SK-N-SH (cell line): ENCODE measurements around the gene SNX21. TPM values are rescaled to one million over a fixed set of nuclear protein-coding genes. Genes with fewer than 3 reads are reported as not detected.

Experiments used
- CTCF ChIA-PET: fragments of 300-600, 350-600 bp; formaldehyde crosslinking; extraction: SDS; loops from one replicate; lab custom pipeline; 2021; lab: Yijun Ruan, JAX
- POLR2A ChIA-PET: fragments of 350-600 bp; sonication (Branson Sonifier 250); formaldehyde crosslinking; extraction: SDS; loops from one replicate; lab custom pipeline; 2020; ENCODE audit warnings: antibody characterized with exemption, inconsistent platforms; lab: Yijun Ruan, JAX
- DNase-seq: peaks from one replicate; pipeline ENCODE4 v3.0.0; 2012
- H2AFZ ChIP-seq: fragments of 200-600 bp; sonication (generic); 2 replicates; pipeline ENCODE4 v1.8.1; 2016; ENCODE audit warnings: antibody characterized with exemption, mild to moderate bottlenecking, low read depth
- H3F3A ChIP-seq: fragments of 200-600 bp; sonication (generic); replicated peaks from 2 replicates; pipeline ENCODE3; 2016; ENCODE audit warnings: antibody characterized with exemption, mild to moderate bottlenecking; ENCODE audit not compliant: insufficient read depth
- H3K27ac ChIP-seq, 2 experiments: fragments of 200-500 bp in 1 of 2; fragments of 200-600 bp in 1 of 2; sonication (Bioruptor generic) in 1 of 2; sonication (generic), shearing (Covaris generic) in 1 of 2; 2 replicates each; pipeline versions ENCODE4 v1.5.1 to v1.6.1; 2014 to 2016; ENCODE audit warnings: low read depth in 2 of 2, inconsistent platforms in 1 of 2, low read length in 1 of 2, mild to moderate bottlenecking in 1 of 2, mixed read lengths in 1 of 2
- H3K27me3 ChIP-seq: fragments of 200-600 bp; sonication (generic), shearing (Covaris generic); 2 replicates; pipeline ENCODE4 v1.6.1; 2016; ENCODE audit warnings: mixed run types; ENCODE audit not compliant: insufficient read depth
- H3K36me3 ChIP-seq, 2 experiments: fragments of 200-500 bp in 1 of 2; fragments of 200-600 bp in 1 of 2; sonication (Bioruptor generic) in 1 of 2; sonication (generic) in 1 of 2; replicated peaks in 1 of 2; 2 replicates each; pipeline versions ENCODE3 to v1.5.1; 2014 to 2016; ENCODE audit warnings: low read length in 1 of 2, mild to moderate bottlenecking in 1 of 2; ENCODE audit not compliant: insufficient read depth in 2 of 2, control insufficient read depth in 1 of 2
- H3K4me1 ChIP-seq, 2 experiments: fragments of 200-500 bp in 1 of 2; fragments of 200-600 bp in 1 of 2; sonication (Bioruptor generic) in 1 of 2; sonication (generic), shearing (Covaris generic) in 1 of 2; 2 replicates each; pipeline versions ENCODE4 v1.5.1 to v1.6.1; 2014 to 2016; ENCODE audit warnings: low read depth in 1 of 2, low read length in 1 of 2, mixed run types in 1 of 2; ENCODE audit not compliant: insufficient read depth in 2 of 2, control insufficient read depth in 1 of 2
- H3K4me2 ChIP-seq: fragments of 200-600 bp; sonication (generic), shearing (Covaris generic); 2 replicates; pipeline ENCODE4 v1.6.1; 2017; ENCODE audit warnings: mixed run types
- H3K4me3 ChIP-seq, 2 experiments: fragments of 200-500 bp in 1 of 2; fragments of 200-600 bp in 1 of 2; sonication (Bioruptor generic) in 1 of 2; sonication (generic), shearing (Covaris generic) in 1 of 2; 2 replicates each; pipeline versions ENCODE4 v1.5.1 to v1.8.1; 2014 to 2016; ENCODE audit warnings: low read depth in 2 of 2, inconsistent platforms in 1 of 2, low read length in 1 of 2, mild to moderate bottlenecking in 1 of 2, mixed read lengths in 1 of 2, moderate library complexity in 1 of 2
- H3K79me2 ChIP-seq: fragments of 200-600 bp; sonication (generic); 2 replicates; pipeline ENCODE4 v1.8.1; 2017; ENCODE audit warnings: mild to moderate bottlenecking; ENCODE audit not compliant: insufficient read depth
- H3K9ac ChIP-seq: fragments of 200-600 bp; sonication (generic); 2 replicates; pipeline ENCODE4 v1.6.1; 2017; ENCODE audit warnings: mixed run types
- H3K9me2 ChIP-seq: fragments of 200-600 bp; sonication (generic); 2 replicates; pipeline ENCODE4 v1.6.1; 2017; ENCODE audit warnings: mixed run types
- H3K9me3 ChIP-seq: fragments of 200-600 bp; sonication (generic); 2 replicates; pipeline ENCODE4 v1.6.1; 2017; ENCODE audit warnings: mixed run types, mild to moderate bottlenecking, moderate library complexity
- H4K20me1 ChIP-seq: fragments of 200-600 bp; sonication (generic); 2 replicates; pipeline ENCODE4 v1.6.1; 2017; ENCODE audit warnings: mild to moderate bottlenecking, mixed run types; ENCODE audit not compliant: insufficient read depth
- CTCF ChIP-seq: fragments of 200-600 bp; sonication (generic); IDR thresholded peaks from 2 replicates; pipeline ENCODE4 v1.6.1; 2017; ENCODE audit warnings: antibody characterized with exemption, mild to moderate bottlenecking, moderate library complexity
- EZH2phosphoT487 ChIP-seq: fragments of 200-600 bp; sonication (generic); IDR thresholded peaks from 2 replicates; pipeline ENCODE4 v1.6.1; 2017; ENCODE audit warnings: low read depth, mixed run types, mild to moderate bottlenecking, antibody characterized with exemption, moderate library complexity, borderline replicate concordance
- FOSL2 ChIP-seq: IDR thresholded peaks from 2 replicates; pipeline ENCODE4 v1.4.0; 2012; ENCODE audit warnings: low read depth, mild to moderate bottlenecking, moderate library complexity, borderline replicate concordance
- FOXJ3 ChIP-seq: sonication (generic); formaldehyde crosslinking; IDR thresholded peaks from 2 replicates; pipeline ENCODE4 v1.5.1; 2020; ENCODE audit warnings: mild to moderate bottlenecking, missing genetic modification reagents
- GATA2 ChIP-seq: sonication (generic); formaldehyde crosslinking; IDR thresholded peaks from 2 replicates; pipeline ENCODE4 v1.5.0; 2020; ENCODE audit warnings: mild to moderate bottlenecking, missing genetic modification reagents
- MEF2A ChIP-seq: IDR thresholded peaks from 2 replicates; pipeline ENCODE4 v1.4.0; 2012; ENCODE audit warnings: low read depth, borderline replicate concordance
- MXI1 ChIP-seq: IDR thresholded peaks from 2 replicates; pipeline ENCODE4 v1.6.1; 2012; ENCODE audit warnings: mild to moderate bottlenecking, low read depth, low read length, improper control_type of control experiment
- NFIC ChIP-seq: IDR thresholded peaks from 2 replicates; pipeline ENCODE4 v1.4.0; 2012; ENCODE audit warnings: borderline replicate concordance
- POLR2AphosphoS5 ChIP-seq: IDR thresholded peaks from 2 replicates; pipeline ENCODE4 v1.6.1; 2012; ENCODE audit warnings: low read depth, low read length
- RAD21 ChIP-seq: IDR thresholded peaks from 2 replicates; pipeline ENCODE4 v1.6.1; 2012; ENCODE audit warnings: mild to moderate bottlenecking, low read length
- REST ChIP-seq: IDR thresholded peaks from 2 replicates; pipeline ENCODE4 v1.6.1; 2012; ENCODE audit warnings: mild to moderate bottlenecking, low read depth, low read length, moderate library complexity
- SIN3A ChIP-seq: IDR thresholded peaks from 2 replicates; pipeline ENCODE4 v1.6.1; 2012; ENCODE audit warnings: low read depth, mild to moderate bottlenecking, low read length, moderate library complexity, borderline replicate concordance
- SMC3 ChIP-seq: IDR thresholded peaks from 2 replicates; pipeline ENCODE4 v1.6.1; 2012; ENCODE audit warnings: low read depth, low read length, improper control_type of control experiment
- TAF1 ChIP-seq: IDR thresholded peaks from 2 replicates; pipeline ENCODE4 v1.6.1; 2012; ENCODE audit warnings: low read depth, mild to moderate bottlenecking, low read length, moderate library complexity, borderline replicate concordance
- USF1 ChIP-seq: IDR thresholded peaks from 2 replicates; pipeline ENCODE4 v1.4.0; 2012; ENCODE audit warnings: low read depth, borderline replicate concordance
- USF2 ChIP-seq: fragments of 150-350 bp; IDR thresholded peaks from 2 replicates; pipeline ENCODE4 v1.6.1; 2017; ENCODE audit warnings: antibody characterized with exemption, low read length, low read depth, borderline replicate concordance
- YY1 ChIP-seq: IDR thresholded peaks from 2 replicates; pipeline ENCODE4 v1.4.0; 2012; ENCODE audit warnings: low read depth, mild to moderate bottlenecking
- ZBTB33 ChIP-seq: IDR thresholded peaks from 2 replicates; pipeline ENCODE4 v1.4.0; 2012; ENCODE audit warnings: low read depth, borderline replicate concordance
- WGBS: methylation state at CpG from one replicate; pipeline ENCODE4 v1.1.6; 2017; ENCODE audit warnings: low lambda C conversion rate; 5-methylcytosine and 5-hydroxymethylcytosine counted together
- polyA plus RNA-seq, 3 experiments: library from polyadenylated mRNA; depleted of rRNA; stranded (reverse); fragments of >200 nt; gene quantifications; 2 replicates each; pipeline ENCODE4 v1.2.3, GENCODE V29; 2012

SNX21 gene
- polyA plus RNA-seq, 1 of the 3 experiments (the other 2 are of a cell fraction) = 22.1 TPM

- Histone ChIP-seq H3K4me3 (peak overlapping the region; percentile 68 to 85; a peak in 3 of 4 replicates), H4K20me1 (no peaks in the 10 kb centered on the region), H2AFZ (no peak overlapping the region), H3K9me3 (no peaks in the 10 kb centered on the region), H3K4me1 (peaks cover 8 to 31% of the 10 kb centered on the region in 2 experiments; a peak in 3 of 4 replicates), H3K9ac (peak overlapping the region; percentile 6; the same call in 1 of the 2 replicates), H3K27ac (no peak overlapping the region), H3K4me2 (peak overlapping the region; percentile 97), H3K36me3 (peaks cover 8 to 10% of the 10 kb centered on the region in 2 experiments), H3K79me2 (peaks cover 29% of the 10 kb centered on the region), H3K9me2 (no peaks in the 10 kb centered on the region), H3K27me3 (no peaks in the 10 kb centered on the region), H3F3A (peaks cover 15% of the 10 kb centered on the region)
- ChIA-PET POLR2A (no interaction called here), CTCF (interaction anchor here (0.8 to 1.0 kb wide), 4 partner anchors 10 to 516 kb away, joined by 3 to 4 read pairs (median 3); no protein-coding TSS in a partner anchor)
- DNase-seq = no peak
- WGBS = 91% methylated on average over 3 of the region's 3 CpGs
- TF ChIP-seq USF2 (no peak), CTCF (no peak), MXI1 (no peak), NFIC (no peak), FOXJ3 (CRISPR knock-in tag) (no peak), REST (no peak), USF1 (no peak), POLR2AphosphoS5 (no peak), FOSL2 (no peak), ZBTB33 (no peak), GATA2 (CRISPR knock-in tag) (no peak), YY1 (no peak), EZH2phosphoT487 (no peak), SIN3A (no peak), TAF1 (no peak), SMC3 (no peak), MEF2A (no peak), RAD21 (no peak)
These were observed 1.7 kb downstream of the SNX21 start for GRCh38 chr20:45835329-45835765.
